ENCODE measurements around the gene ATP6V1A. TPM values are rescaled to one million over a fixed set of nuclear protein-coding genes. Genes with fewer than 3 reads are reported as not detected.

The ATP6V1A gene
- total and polyA plus RNA-seq, 2 of the 13 experiments (the other 11 are each of a cell fraction or from before 2014, with no cell fraction given) = 23.4 to 95.1 TPM

GRCh38 chr3:113745756-113746547 is 883 bp upstream of the ATP6V1A start, which contains the start of gene NAA50 (continued):
- TF ChIP-seq, protein P1, sequence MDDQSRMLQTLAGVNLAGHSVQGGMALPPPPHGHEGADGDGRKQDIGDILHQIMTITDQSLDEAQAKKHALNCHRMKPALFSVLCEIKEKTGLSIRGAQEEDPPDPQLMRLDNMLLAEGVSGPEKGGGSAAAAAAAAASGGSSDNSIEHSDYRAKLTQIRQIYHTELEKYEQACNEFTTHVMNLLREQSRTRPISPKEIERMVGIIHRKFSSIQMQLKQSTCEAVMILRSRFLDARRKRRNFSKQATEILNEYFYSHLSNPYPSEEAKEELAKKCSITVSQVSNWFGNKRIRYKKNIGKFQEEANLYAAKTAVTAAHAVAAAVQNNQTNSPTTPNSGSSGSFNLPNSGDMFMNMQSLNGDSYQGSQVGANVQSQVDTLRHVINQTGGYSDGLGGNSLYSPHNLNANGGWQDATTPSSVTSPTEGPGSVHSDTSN (CRISPR knock-in tag; IDR thresholded peaks at IDR 0.05; ENCODE audit: borderline replicate concordance) = no peak
- TF ChIP-seq ZNF460 (CRISPR knock-in tag; IDR thresholded peaks at IDR 0.05; ENCODE audit: borderline replicate concordance) = no peak
- peak; percentile 88 for TF ChIP-seq RXRA (CRISPR knock-in tag; IDR thresholded peaks at IDR 0.05)
- TF ChIP-seq ZNF607 (CRISPR knock-in tag; IDR thresholded peaks at IDR 0.05; ENCODE audit: borderline replicate concordance) = peak; percentile 60; the same call in 1 of the 2 replicates
- TF ChIP-seq TBP (CRISPR knock-in tag; IDR thresholded peaks at IDR 0.05) = no peak
- peak; percentile 80; the same call in 1 of the 2 replicates for TF ChIP-seq TFDP1 (CRISPR knock-in tag; IDR thresholded peaks at IDR 0.05; ENCODE audit: borderline replicate concordance)
- TF ChIP-seq GRHL1 (CRISPR knock-in tag; conservative IDR thresholded peaks at IDR 0.05) = no peak
- TF ChIP-seq ZNF543 (CRISPR knock-in tag; IDR thresholded peaks at IDR 0.05) = peak; percentile 58; the same call in 1 of the 2 replicates
- TF ChIP-seq FOXO4 (CRISPR knock-in tag; conservative IDR thresholded peaks at IDR 0.05) = 0 out of 2 replicates have a peak, but pooled peaks have one; percentile 48
- TF ChIP-seq ZNF30 (CRISPR knock-in tag; IDR thresholded peaks at IDR 0.05) = no peak
- TF ChIP-seq NFKBIZ (CRISPR knock-in tag; IDR thresholded peaks at IDR 0.05) = 0 out of 2 replicates have a peak, but pooled peaks have one; percentile 9
- TF ChIP-seq NFATC3 (CRISPR knock-in tag; IDR thresholded peaks at IDR 0.05) = no peak
- TF ChIP-seq ZNF746 (CRISPR knock-in tag; IDR thresholded peaks at IDR 0.05) = no peak
- no peak for TF ChIP-seq FLYWCH1 (CRISPR knock-in tag; IDR thresholded peaks at IDR 0.05)
- peak; percentile 79 for TF ChIP-seq THAP11 (CRISPR knock-in tag; IDR thresholded peaks at IDR 0.05)
- TF ChIP-seq, protein P2, sequence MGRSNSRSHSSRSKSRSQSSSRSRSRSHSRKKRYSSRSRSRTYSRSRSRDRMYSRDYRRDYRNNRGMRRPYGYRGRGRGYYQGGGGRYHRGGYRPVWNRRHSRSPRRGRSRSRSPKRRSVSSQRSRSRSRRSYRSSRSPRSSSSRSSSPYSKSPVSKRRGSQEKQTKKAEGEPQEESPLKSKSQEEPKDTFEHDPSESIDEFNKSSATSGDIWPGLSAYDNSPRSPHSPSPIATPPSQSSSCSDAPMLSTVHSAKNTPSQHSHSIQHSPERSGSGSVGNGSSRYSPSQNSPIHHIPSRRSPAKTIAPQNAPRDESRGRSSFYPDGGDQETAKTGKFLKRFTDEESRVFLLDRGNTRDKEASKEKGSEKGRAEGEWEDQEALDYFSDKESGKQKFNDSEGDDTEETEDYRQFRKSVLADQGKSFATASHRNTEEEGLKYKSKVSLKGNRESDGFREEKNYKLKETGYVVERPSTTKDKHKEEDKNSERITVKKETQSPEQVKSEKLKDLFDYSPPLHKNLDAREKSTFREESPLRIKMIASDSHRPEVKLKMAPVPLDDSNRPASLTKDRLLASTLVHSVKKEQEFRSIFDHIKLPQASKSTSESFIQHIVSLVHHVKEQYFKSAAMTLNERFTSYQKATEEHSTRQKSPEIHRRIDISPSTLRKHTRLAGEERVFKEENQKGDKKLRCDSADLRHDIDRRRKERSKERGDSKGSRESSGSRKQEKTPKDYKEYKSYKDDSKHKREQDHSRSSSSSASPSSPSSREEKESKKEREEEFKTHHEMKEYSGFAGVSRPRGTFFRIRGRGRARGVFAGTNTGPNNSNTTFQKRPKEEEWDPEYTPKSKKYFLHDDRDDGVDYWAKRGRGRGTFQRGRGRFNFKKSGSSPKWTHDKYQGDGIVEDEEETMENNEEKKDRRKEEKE (IDR thresholded peaks at IDR 0.05) = no peak
- TF ChIP-seq HMG20B (CRISPR knock-in tag; conservative IDR thresholded peaks at IDR 0.05) = no peak
